Caco-2 (cell line): ENCODE measurements around the gene CMC2. TPM values are rescaled to one million over a fixed set of nuclear protein-coding genes. Genes with fewer than 3 reads are reported as not detected.

Experiments used
- BruUV-seq: library from RNA; stranded (reverse); fragments of 400-500 nt; replicated peaks from 2 replicates; lab custom pipeline; 2021; lab: Mats Ljungman, UMichigan
- CTCF ChIA-PET: fragments of 300-600 bp; sonication (Branson Sonifier 250); formaldehyde crosslinking; loops from one replicate; lab custom pipeline; 2022; ENCODE audit warnings: antibody characterized with exemption; lab: Charles Lee
- POLR2A ChIA-PET: fragments of 300-600 bp; sonication (Branson Sonifier 250); formaldehyde crosslinking; loops from one replicate; lab custom pipeline; 2022; ENCODE audit warnings: antibody characterized with exemption; lab: Charles Lee
- DNase-seq, 2 experiments: peaks; one replicate each; pipeline versions ENCODE4 v3.0.0 to v3.0.0-alpha.2; 2020 to 2022
- H3K27me3 ChIP-seq: replicated peaks from 2 replicates; pipeline ENCODE4 v1.6.0; 2011; ENCODE audit warnings: low read length; ENCODE audit not compliant: control insufficient read depth, insufficient read depth
- H3K36me3 ChIP-seq: 2 replicates; pipeline ENCODE4 v1.5.1; 2011; ENCODE audit warnings: low read length; ENCODE audit not compliant: control insufficient read depth, insufficient read depth
- H3K4me1 ChIP-seq: fragments of 250-450 bp; sonication (Bioruptor Pico); 2 replicates; pipeline ENCODE4 v1.5.1; 2020; ENCODE audit warnings: mild to moderate bottlenecking
- H3K4me3 ChIP-seq: 2 replicates; pipeline ENCODE4 v1.5.1; 2011; ENCODE audit warnings: low read depth, mild to moderate bottlenecking, control low read depth, low read length
- H3K9me3 ChIP-seq: fragments of 250-450 bp; sonication (Bioruptor Pico); 2 replicates; pipeline ENCODE4 v1.5.1; 2020; ENCODE audit warnings: mild to moderate bottlenecking, moderate library complexity
- H3K27ac Mint-ChIP-seq: one replicate; pipeline ENCODE4 v1.8.0; 2022; ENCODE audit warnings: mixed read lengths; ENCODE audit not compliant: unreplicated experiment
- H3K27me3 Mint-ChIP-seq: one replicate; pipeline ENCODE4 v1.8.0; 2022; ENCODE audit warnings: mixed read lengths; ENCODE audit not compliant: insufficient read depth, unreplicated experiment
- H3K36me3 Mint-ChIP-seq: one replicate; pipeline ENCODE4 v1.8.0; 2022; ENCODE audit warnings: mild to moderate bottlenecking, mixed read lengths; ENCODE audit not compliant: insufficient read depth, unreplicated experiment
- H3K4me1 Mint-ChIP-seq: one replicate; pipeline ENCODE4 v1.8.0; 2022; ENCODE audit warnings: low read depth, mixed read lengths; ENCODE audit not compliant: unreplicated experiment
- H3K4me3 Mint-ChIP-seq: one replicate; pipeline ENCODE4 v1.8.0; 2022; ENCODE audit warnings: mild to moderate bottlenecking, moderate library complexity, mixed read lengths; ENCODE audit not compliant: unreplicated experiment
- H3K9me3 Mint-ChIP-seq: one replicate; pipeline ENCODE4 v1.8.0; 2022; ENCODE audit warnings: mixed read lengths; ENCODE audit not compliant: unreplicated experiment
- CTCF ChIP-seq, 2 experiments: fragments of 200-600 bp in 1 of 2; IDR thresholded peaks; 1 replicate in 1 of 2; 2 replicates in 1 of 2; pipeline versions ENCODE4 v1.5.1 to v1.8.0; 2011 to 2022; ENCODE audit warnings: antibody characterized with exemption in 1 of 2, control low read depth in 1 of 2, inconsistent platforms in 1 of 2, low read depth in 1 of 2, low read length in 1 of 2, mild to moderate bottlenecking in 1 of 2, moderate library complexity in 1 of 2; ENCODE audit not compliant: insufficient read depth in 1 of 2, severe bottlenecking in 1 of 2, unreplicated experiment in 1 of 2
- intact Hi-C: fragments of 100-400 bp; cut with micrococcal nuclease; formaldehyde crosslinking; loops from one replicate; pipeline ENCODE4 v1.10.0; 2022; ENCODE audit not compliant: unreplicated experiment
- total RNA-seq: library from RNA; stranded (reverse); gene quantifications from 2 replicates; pipeline ENCODE4 v1.2.3, GENCODE V29; 2022

Gene CMC2
- total RNA-seq, 1 experiment from 2014 or later: 94.1 TPM

- Mint-ChIP-seq H3K27ac (peak overlapping the region; percentile 100), H3K27me3 (no peaks in the 10 kb centered on the region), H3K4me1 (peaks cover 7% of the 10 kb centered on the region), H3K4me3 (peak overlapping the region; percentile 94), H3K9me3 (no peaks in the 10 kb centered on the region), H3K36me3 (peaks cover 59% of the 10 kb centered on the region)
- ChIA-PET CTCF (no interaction called here), POLR2A (no interaction called here)
- Histone ChIP-seq H3K4me3 (peak overlapping the region; percentile 85), H3K27me3 (no peaks in the 10 kb centered on the region), H3K9me3 (no peaks in the 10 kb centered on the region), H3K4me1 (peaks cover 13% of the 10 kb centered on the region; the same call in 1 of the 2 replicates), H3K36me3 (no peaks in the 10 kb centered on the region)
- intact Hi-C loops: loop anchor here (10.0 kb wide), 1 partner anchor 726 kb away; no protein-coding TSS in a partner anchor
- no TSS peak for BruUV-seq
- TF ChIP-seq CTCF (IDR thresholded peaks at IDR 0.05; ENCODE audit: insufficient read depth in 1 of 2, low read depth in 1 of 2, low read length in 1 of 2, severe bottlenecking in 1 of 2, unreplicated experiment in 1 of 2): no peak
- DNase-seq: no peak
Measured at GRCh38 chr16:81008505-81008789, 1.8 kb upstream of the CMC2 start.

- Mint-ChIP-seq H3K9me3 (no peaks in the 10 kb centered on the region), H3K36me3 (peaks cover 42% of the 10 kb centered on the region), H3K27ac (peak overlapping the region; percentile 100), H3K4me3 (peak overlapping the region; percentile 94), H3K4me1 (peaks cover 13% of the 10 kb centered on the region), H3K27me3 (no peaks in the 10 kb centered on the region)
- no peaks in the 10 kb centered on the region for H3K36me3 ChIP-seq
- BruUV-seq: no TSS peak
- peak overlapping the region; percentile 85 for H3K4me3 ChIP-seq
- ChIA-PET CTCF (interaction anchor here (0.5 to 1.4 kb wide), 5 partner anchors 9 to 211 kb away, joined by 3 to 9 read pairs (median 3); partner anchors contain the start of gene ATMIN), POLR2A (interaction anchor here (0.5 to 1.1 kb wide), 9 partner anchors 9 to 308 kb away, joined by 3 to 11 read pairs (median 4); partner anchors contain the start of genes ATMIN, C16orf46 and GAN)
- peak; percentile 78 to 80 for DNase-seq
- H3K27me3 ChIP-seq: no peaks in the 10 kb centered on the region
- no peak for TF ChIP-seq CTCF (IDR thresholded peaks at IDR 0.05; ENCODE audit: insufficient read depth in 1 of 2, low read depth in 1 of 2, low read length in 1 of 2, severe bottlenecking in 1 of 2, unreplicated experiment in 1 of 2)
- intact Hi-C loops: loop anchor here (1.0 to 10.0 kb wide), 3 partner anchors 13 to 728 kb away; no protein-coding TSS in a partner anchor
- no peaks in the 10 kb centered on the region for H3K9me3 ChIP-seq
- H3K4me1 ChIP-seq: peaks cover 18% of the 10 kb centered on the region
Measured at GRCh38 chr16:81006211-81006812, 373 bp downstream of the CMC2 start.

GRCh38 chr16:81005610-81006161, 999 bp downstream of the CMC2 start:
- CTCF ChIA-PET: interaction anchor here (1.5 kb wide), 1 partner anchor 12 kb away, joined by 7 read pairs; no protein-coding TSS in a partner anchor
- peak overlapping the region; percentile 85 for H3K4me3 ChIP-seq
- no peak for DNase-seq
- Mint-ChIP-seq H3K27me3 (no peaks in the 10 kb centered on the region), H3K9me3 (no peaks in the 10 kb centered on the region), H3K4me1 (peaks cover 19% of the 10 kb centered on the region), H3K36me3 (peaks cover 39% of the 10 kb centered on the region), H3K4me3 (peak overlapping the region; percentile 94), H3K27ac (peak overlapping the region; percentile 44)
- no peaks in the 10 kb centered on the region for H3K9me3 ChIP-seq
- no peaks in the 10 kb centered on the region for H3K27me3 ChIP-seq
- POLR2A ChIA-PET: interaction anchor here (0.5 kb wide), 1 partner anchor 1097 kb away, joined by 3 read pairs; no protein-coding TSS in a partner anchor
- peaks cover 23% of the 10 kb centered on the region for H3K4me1 ChIP-seq
- intact Hi-C loops: loop anchor here (1.0 to 10.0 kb wide), 3 partner anchors 12 to 729 kb away; no protein-coding TSS in a partner anchor
- H3K36me3 ChIP-seq: no peaks in the 10 kb centered on the region
- no peak for TF ChIP-seq CTCF (IDR thresholded peaks at IDR 0.05; ENCODE audit: insufficient read depth in 1 of 2, low read depth in 1 of 2, low read length in 1 of 2, severe bottlenecking in 1 of 2, unreplicated experiment in 1 of 2)
- BruUV-seq: TSS peak; percentile 39
